ENCODE data around the gene BCORL1. TPM values are rescaled to one million over a fixed set of nuclear protein-coding genes. Genes with fewer than 3 reads are reported as not detected.

BCORL1 gene
- total RNA-seq, 6 donors from 2014 or later, result 3.2 to 21.4 (median 11.2) TPM

DNA sequence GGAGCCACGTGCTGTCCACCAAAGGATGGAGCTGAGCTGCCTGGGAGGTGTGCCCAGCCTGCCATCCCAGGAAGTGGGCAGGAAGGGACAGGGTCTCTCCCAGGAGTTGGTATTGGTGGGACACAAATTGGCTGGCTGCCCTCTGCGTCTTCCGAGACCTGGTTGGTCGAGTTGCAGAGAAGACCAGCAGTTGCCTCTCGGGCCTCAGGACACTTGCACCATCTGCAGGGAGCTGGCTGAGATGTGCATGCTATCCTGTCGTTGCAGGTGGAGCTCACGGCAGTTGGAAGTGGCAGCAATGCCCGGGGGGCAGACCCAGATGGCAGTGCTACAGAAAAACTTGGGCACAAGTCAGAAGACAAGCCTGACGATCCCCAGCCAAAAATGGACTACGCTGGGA, 30.2 kb downstream of the BCORL1 start:
- DNase-seq, result no peak
- TF ChIP-seq EP300 (IDR thresholded peaks at IDR 0.05) (no peak), POLR2A (IDR thresholded peaks at IDR 0.05) (no peak), POLR2AphosphoS5 (IDR thresholded peaks at IDR 0.05) (no peak)
- TF ChIP-seq, protein P1, sequence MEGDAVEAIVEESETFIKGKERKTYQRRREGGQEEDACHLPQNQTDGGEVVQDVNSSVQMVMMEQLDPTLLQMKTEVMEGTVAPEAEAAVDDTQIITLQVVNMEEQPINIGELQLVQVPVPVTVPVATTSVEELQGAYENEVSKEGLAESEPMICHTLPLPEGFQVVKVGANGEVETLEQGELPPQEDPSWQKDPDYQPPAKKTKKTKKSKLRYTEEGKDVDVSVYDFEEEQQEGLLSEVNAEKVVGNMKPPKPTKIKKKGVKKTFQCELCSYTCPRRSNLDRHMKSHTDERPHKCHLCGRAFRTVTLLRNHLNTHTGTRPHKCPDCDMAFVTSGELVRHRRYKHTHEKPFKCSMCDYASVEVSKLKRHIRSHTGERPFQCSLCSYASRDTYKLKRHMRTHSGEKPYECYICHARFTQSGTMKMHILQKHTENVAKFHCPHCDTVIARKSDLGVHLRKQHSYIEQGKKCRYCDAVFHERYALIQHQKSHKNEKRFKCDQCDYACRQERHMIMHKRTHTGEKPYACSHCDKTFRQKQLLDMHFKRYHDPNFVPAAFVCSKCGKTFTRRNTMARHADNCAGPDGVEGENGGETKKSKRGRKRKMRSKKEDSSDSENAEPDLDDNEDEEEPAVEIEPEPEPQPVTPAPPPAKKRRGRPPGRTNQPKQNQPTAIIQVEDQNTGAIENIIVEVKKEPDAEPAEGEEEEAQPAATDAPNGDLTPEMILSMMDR (IDR thresholded peaks at IDR 0.05), result no peak

DNA sequence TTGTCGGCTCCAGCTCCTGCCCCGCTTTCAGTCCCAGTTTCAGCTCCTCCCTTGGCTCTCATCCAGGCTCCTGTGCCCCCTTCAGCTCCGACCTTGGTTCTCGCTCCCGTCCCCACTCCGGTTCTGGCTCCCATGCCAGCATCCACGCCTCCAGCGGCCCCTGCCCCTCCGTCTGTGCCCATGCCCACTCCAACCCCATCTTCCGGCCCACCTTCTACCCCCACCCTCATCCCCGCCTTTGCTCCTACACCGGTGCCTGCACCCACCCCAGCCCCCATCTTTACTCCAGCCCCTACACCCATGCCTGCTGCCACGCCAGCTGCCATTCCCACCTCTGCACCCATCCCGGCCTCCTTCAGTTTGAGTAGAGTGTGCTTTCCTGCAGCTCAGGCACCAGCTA, 31.2 kb downstream of the BCORL1 start:
- ATAC-seq (ENCODE audit: low FRiP score in 2 of 2) (no peak), DNase-seq (no peak)
- H3K9me3 ChIP-seq, result no peaks in the 10 kb centered on the region
- H3K4me3 ChIP-seq, result no peak overlapping the region
- H3K36me3 ChIP-seq, result peaks cover 0 to 41% (median 16%) of the 10 kb centered on the region in 4 donors
- H3K4me1 ChIP-seq, result no peaks in the 10 kb centered on the region
- TF ChIP-seq, protein P1 (IDR thresholded peaks at IDR 0.05), result no peak
- TF ChIP-seq EP300 (IDR thresholded peaks at IDR 0.05) (no peak), POLR2A (IDR thresholded peaks at IDR 0.05) (no peak), POLR2AphosphoS5 (IDR thresholded peaks at IDR 0.05) (no peak)
- H3K27me3 ChIP-seq, result no peaks in the 10 kb centered on the region
- 90 to 91% methylated on average over 14 of the region's 14 CpGs for WGBS, 2 donors
- no peak overlapping the region for H3K27ac ChIP-seq

More for the DNA sequence above, 30.2 kb downstream of the BCORL1 start:
- ATAC-seq (ENCODE audit: low FRiP score in 2 of 2), result no peak
- Histone ChIP-seq H3K27ac (no peak overlapping the region), H3K4me1 (no peaks in the 10 kb centered on the region), H3K4me3 (no peak overlapping the region), H3K36me3 (peaks cover 0 to 41% (median 16%) of the 10 kb centered on the region in 4 donors), H3K9me3 (no peaks in the 10 kb centered on the region), H3K27me3 (no peaks in the 10 kb centered on the region)
- 79% methylated on average over 10 of the region's 10 CpGs; no CpG with 5 or more reads in 1 of the 2 donors for WGBS, 2 donors

GRCh38 chrX:130014356-130014755, 31.9 kb downstream of the BCORL1 start:
- WGBS, 2 donors, result 85% methylated on average over 13 of the region's 13 CpGs; no CpG with 5 or more reads in 1 of the 2 donors

GRCh38 chrX:130014770-130015169, 32.3 kb downstream of the BCORL1 start:
- TF ChIP-seq POLR2AphosphoS5 (IDR thresholded peaks at IDR 0.05) (no peak), POLR2A (IDR thresholded peaks at IDR 0.05) (no peak), EP300 (IDR thresholded peaks at IDR 0.05) (no peak)
- TF ChIP-seq, protein P1 (IDR thresholded peaks at IDR 0.05), result no peak
- Histone ChIP-seq H3K4me3 (no peak overlapping the region), H3K36me3 (peaks cover 0 to 36% (median 16%) of the 10 kb centered on the region in 4 donors), H3K27me3 (no peaks in the 10 kb centered on the region), H3K27ac (no peak overlapping the region), H3K9me3 (no peaks in the 10 kb centered on the region), H3K4me1 (no peaks in the 10 kb centered on the region)
- no peak for DNase-seq
- 84% methylated on average over 12 of the region's 12 CpGs; no CpG with 5 or more reads in 1 of the 2 donors for WGBS, 2 donors
- no peak for ATAC-seq (ENCODE audit: low FRiP score in 2 of 2)

More at GRCh38 chrX:130014356-130014755, 31.9 kb downstream of the BCORL1 start:
- no peaks in the 10 kb centered on the region for H3K9me3 ChIP-seq
- TF ChIP-seq EP300 (IDR thresholded peaks at IDR 0.05) (no peak), POLR2A (IDR thresholded peaks at IDR 0.05) (no peak), POLR2AphosphoS5 (IDR thresholded peaks at IDR 0.05) (no peak)
- TF ChIP-seq, protein P1 (IDR thresholded peaks at IDR 0.05), result no peak
- H3K4me1 ChIP-seq, result no peaks in the 10 kb centered on the region
- H3K36me3 ChIP-seq, result peaks cover 0 to 40% (median 16%) of the 10 kb centered on the region in 4 donors
- ATAC-seq (ENCODE audit: low FRiP score in 2 of 2) (no peak), DNase-seq (no peak)
- H3K27me3 ChIP-seq, result no peaks in the 10 kb centered on the region
- no peak overlapping the region for H3K4me3 ChIP-seq
- H3K27ac ChIP-seq, result no peak overlapping the region

DNA sequence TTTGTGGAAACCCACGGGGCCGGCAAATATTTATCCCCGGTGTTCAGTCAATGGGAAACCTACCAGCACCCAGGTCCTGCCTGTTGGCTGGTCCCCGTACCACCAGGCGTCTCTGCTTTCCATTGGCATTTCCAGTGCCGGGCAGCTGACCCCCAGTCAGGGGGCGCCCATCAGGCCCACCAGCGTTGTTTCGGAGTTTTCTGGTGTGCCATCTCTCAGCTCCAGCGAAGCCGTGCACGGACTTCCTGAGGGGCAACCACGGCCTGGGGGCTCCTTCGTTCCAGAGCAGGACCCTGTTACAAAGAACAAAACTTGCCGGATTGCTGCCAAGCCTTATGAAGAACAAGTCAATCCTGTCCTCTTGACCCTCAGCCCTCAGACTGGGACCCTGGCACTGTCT, 32.7 kb downstream of the BCORL1 start:
- H3K27ac ChIP-seq, result no peak overlapping the region
- H3K9me3 ChIP-seq, result no peaks in the 10 kb centered on the region
- ATAC-seq (ENCODE audit: low FRiP score in 2 of 2) (no peak), DNase-seq (no peak)
- no peaks in the 10 kb centered on the region for H3K27me3 ChIP-seq
- no peak overlapping the region for H3K4me3 ChIP-seq
- H3K4me1 ChIP-seq, result no peaks in the 10 kb centered on the region
- TF ChIP-seq EP300 (IDR thresholded peaks at IDR 0.05) (no peak), POLR2AphosphoS5 (IDR thresholded peaks at IDR 0.05) (no peak), POLR2A (IDR thresholded peaks at IDR 0.05) (no peak)
- TF ChIP-seq, protein P1 (IDR thresholded peaks at IDR 0.05), result no peak
- peaks cover 0 to 36% (median 16%) of the 10 kb centered on the region in 4 donors for H3K36me3 ChIP-seq
- WGBS, 2 donors, result 91 to 97% methylated on average over 6 to 12 of the region's 15 CpGs

Data from upper lobe of left lung (tissue), 6 donors.